B cell (primary cell): ENCODE data around the gene NPHP4. TPM values are rescaled to one million over a fixed set of nuclear protein-coding genes. Genes with fewer than 3 reads are reported as not detected.

Experiments
- ATAC-seq: fragments of 200-7000 bp; cut with Tn5 transposase; one replicate; pipeline ENCODE4 v1.10.0; 2021; ENCODE audit warnings: low read depth, mild to moderate bottlenecking, moderate number of reproducible peaks, moderate library complexity
- CTCF ChIA-PET: fragments of 350-600 bp; sonication (Branson Sonifier 250); formaldehyde crosslinking; loops from one replicate; lab custom pipeline; 2021; ENCODE audit warnings: antibody characterized with exemption, inconsistent platforms; lab: Charles Lee
- POLR2A ChIA-PET: fragments of 350-600 bp; sonication (Branson Sonifier 250); formaldehyde crosslinking; loops from one replicate; lab custom pipeline; 2021; ENCODE audit warnings: antibody characterized with exemption; lab: Charles Lee
- DNase-seq: peaks from one replicate; pipeline ENCODE4 v3.0.0; 2013
- H2AFZ ChIP-seq: 2 replicates; pipeline ENCODE4 v1.6.1; 2012; ENCODE audit warnings: mild to moderate bottlenecking, low read depth, low read length; ENCODE audit not compliant: insufficient read depth, poor library complexity, severe bottlenecking
- H3K27ac ChIP-seq, 2 donors: 1 replicate in 1 of 2; 2 replicates in 1 of 2; pipeline ENCODE4 v1.5.1; 2012 to 2013; ENCODE audit warnings: low read length in 2 of 2, mild to moderate bottlenecking in 2 of 2, moderate library complexity in 1 of 2
- H3K27me3 ChIP-seq, 4 experiments: fragments of 200-600 bp in 1 of 4; sonication (generic) in 1 of 4; replicated peaks in 1 of 4; 1 replicate in 2 of 4; 2 replicates in 2 of 4; pipeline versions ENCODE4 v1.6.1 to v1.7.0; 2013 to 2016; ENCODE audit warnings: low read length in 3 of 4, mild to moderate bottlenecking in 2 of 4, mixed read lengths in 1 of 4, moderate library complexity in 1 of 4; ENCODE audit not compliant: insufficient read depth in 4 of 4, control insufficient read depth in 3 of 4; ENCODE audit errors: control extremely low read depth in 1 of 4
- H3K36me3 ChIP-seq, 2 experiments: replicated peaks in 1 of 2; 1 replicate in 1 of 2; 2 replicates in 1 of 2; pipeline versions ENCODE4 v1.6.1 to v1.7.1; 2013; ENCODE audit warnings: low read length in 1 of 2; ENCODE audit not compliant: insufficient read depth in 2 of 2, control insufficient read depth in 1 of 2; ENCODE audit errors: control extremely low read depth in 1 of 2, extremely low read depth in 1 of 2
- H3K4me1 ChIP-seq, 2 donors: fragments of 200-600 bp in 1 of 2; sonication (generic) in 1 of 2; 1 replicate in 1 of 2; 2 replicates in 1 of 2; pipeline versions ENCODE4 v1.5.1 to v1.6.1; 2013 to 2017; ENCODE audit warnings: low read length in 2 of 2; ENCODE audit not compliant: control insufficient read depth in 2 of 2, insufficient read depth in 2 of 2
- H3K4me2 ChIP-seq: replicated peaks from 2 replicates; pipeline ENCODE3; 2012; ENCODE audit warnings: mild to moderate bottlenecking, low read depth, low read length; ENCODE audit not compliant: poor library complexity, severe bottlenecking
- H3K4me3 ChIP-seq, 5 experiments: fragments of 200-600 bp in 1 of 5; sonication (generic) in 1 of 5; 1 replicate in 3 of 5; 2 replicates in 2 of 5; pipeline versions ENCODE4 v1.5.1 to v1.7.0; 2011 to 2016; ENCODE audit warnings: low read length in 4 of 5, mild to moderate bottlenecking in 4 of 5, low read depth in 2 of 5, control low read depth in 1 of 5, moderate library complexity in 1 of 5; ENCODE audit not compliant: insufficient read depth in 1 of 5; ENCODE audit errors: control extremely low read depth in 1 of 5, extremely low read depth in 1 of 5
- H3K79me2 ChIP-seq: fragments of 200-600 bp; sonication (generic); one replicate; pipeline ENCODE4 v1.6.0; 2016; ENCODE audit warnings: low read length; ENCODE audit not compliant: control insufficient read depth, insufficient read depth
- H3K9ac ChIP-seq: fragments of 200-600 bp; sonication (generic); 2 replicates; pipeline ENCODE4 v1.6.1; 2017; ENCODE audit warnings: mild to moderate bottlenecking, low read length, moderate library complexity
- H3K9me3 ChIP-seq, 3 donors: one replicate each; pipeline versions ENCODE4 v1.6.1 to v1.7.1; 2013; ENCODE audit warnings: low read length in 2 of 3; ENCODE audit not compliant: control insufficient read depth in 2 of 3, insufficient read depth in 1 of 3; ENCODE audit errors: control extremely low read depth in 1 of 3
- H4K20me1 ChIP-seq: 2 replicates; pipeline ENCODE4 v1.6.0; 2012; ENCODE audit warnings: mild to moderate bottlenecking, low read length; ENCODE audit not compliant: insufficient read depth, control insufficient read depth, poor library complexity, severe bottlenecking
- H3K27ac Mint-ChIP-seq: one replicate; pipeline ENCODE4 v1.8.0; 2021; ENCODE audit warnings: mixed read lengths
- H3K27me3 Mint-ChIP-seq: one replicate; pipeline ENCODE4 v1.8.0; 2021; ENCODE audit warnings: mixed read lengths
- H3K4me1 Mint-ChIP-seq: one replicate; pipeline ENCODE4 v1.8.0; 2021; ENCODE audit warnings: mixed read lengths
- H3K4me3 Mint-ChIP-seq: one replicate; pipeline ENCODE4 v1.8.0; 2021; ENCODE audit warnings: mixed read lengths
- H3K9me3 Mint-ChIP-seq: one replicate; pipeline ENCODE4 v1.8.0; 2022; ENCODE audit warnings: mixed read lengths; ENCODE audit not compliant: insufficient read depth
- EZH2 ChIP-seq: IDR thresholded peaks from 2 replicates; pipeline ENCODE4 v1.6.1; 2012; ENCODE audit warnings: borderline replicate concordance, low read depth, mild to moderate bottlenecking, moderate library complexity, low read length; ENCODE audit not compliant: insufficient read depth, poor library complexity, severe bottlenecking
- WGBS: methylation state at CpG from one replicate; pipeline ENCODE4 v1.1.5; 2013; ENCODE audit warnings: missing lambda C conversion rate; ENCODE audit not compliant: insufficient coverage; 5-methylcytosine and 5-hydroxymethylcytosine counted together
- intact Hi-C: fragments of 100-400 bp; cut with micrococcal nuclease; formaldehyde crosslinking; loops from one replicate; pipeline ENCODE4 v1.10.0; 2022
- polyA plus RNA-seq: library from polyadenylated mRNA; depleted of rRNA; stranded (reverse); fragments of >200 nt; gene quantifications from 2 replicates; pipeline ENCODE4 v1.2.3, GENCODE V29; 2012
- total RNA-seq, 2 donors: library from RNA; stranded (reverse); fragments of 120-200 nt in 1 of 2; gene quantifications; 1 replicate in 1 of 2; 2 replicates in 1 of 2; pipeline versions ENCODE4 v1.2.3 to v1.2.4, GENCODE V29; 2013 to 2022
- TF ChIP-seq, protein P1 (sequence below): fragments of 200-600 bp; IDR thresholded peaks from one replicate; pipeline ENCODE4 v1.8.0; 2022; ENCODE audit warnings: antibody characterized with exemption, mild to moderate bottlenecking

Gene NPHP4
- total and polyA plus RNA-seq, 2 donors (not counting 1 experiment from before 2014, with no cell fraction given) = 6.5 to 14.8 TPM

DNA sequence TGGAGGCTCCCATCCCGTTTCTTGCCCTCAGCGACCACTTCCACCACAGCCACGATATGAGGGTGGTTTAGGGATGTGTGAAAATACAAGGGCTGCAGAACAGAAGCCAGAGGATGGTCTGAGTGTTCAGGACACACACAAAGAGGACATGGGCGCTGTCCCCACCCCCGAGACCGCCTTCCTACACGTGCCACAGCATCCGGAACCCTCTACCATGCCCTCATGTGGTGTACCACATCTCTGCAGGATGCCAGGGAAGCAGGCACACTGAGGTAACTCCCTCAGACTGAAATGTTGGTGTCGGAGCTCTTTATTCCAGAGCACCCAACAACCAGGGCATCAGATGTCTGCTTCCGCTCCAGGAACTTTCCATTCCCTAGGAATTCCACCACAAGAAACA is 23.1 kb downstream of the NPHP4 start:
- ChIA-PET CTCF (no interaction called here), POLR2A (no interaction called here)
- Histone ChIP-seq H4K20me1 (no peaks in the 10 kb centered on the region), H3K79me2 (no peaks in the 10 kb centered on the region), H3K27ac (no peak overlapping the region), H3K4me1 (no peaks in the 10 kb centered on the region), H3K9me3 (no peaks in the 10 kb centered on the region), H3K9ac (no peak overlapping the region), H2AFZ (no peak overlapping the region), H3K27me3 (no peaks in the 10 kb centered on the region), H3K4me2 (no peak overlapping the region), H3K4me3 (no peak overlapping the region), H3K36me3 (no peaks in the 10 kb centered on the region)
- Mint-ChIP-seq H3K4me1 (no peaks in the 10 kb centered on the region), H3K27ac (no peak overlapping the region), H3K4me3 (no peak overlapping the region), H3K27me3 (no peaks in the 10 kb centered on the region), H3K9me3 (no peaks in the 10 kb centered on the region)
- WGBS = 98% methylated on average over 7 of the region's 10 CpGs
- no peak for DNase-seq
- TF ChIP-seq, protein P1, sequence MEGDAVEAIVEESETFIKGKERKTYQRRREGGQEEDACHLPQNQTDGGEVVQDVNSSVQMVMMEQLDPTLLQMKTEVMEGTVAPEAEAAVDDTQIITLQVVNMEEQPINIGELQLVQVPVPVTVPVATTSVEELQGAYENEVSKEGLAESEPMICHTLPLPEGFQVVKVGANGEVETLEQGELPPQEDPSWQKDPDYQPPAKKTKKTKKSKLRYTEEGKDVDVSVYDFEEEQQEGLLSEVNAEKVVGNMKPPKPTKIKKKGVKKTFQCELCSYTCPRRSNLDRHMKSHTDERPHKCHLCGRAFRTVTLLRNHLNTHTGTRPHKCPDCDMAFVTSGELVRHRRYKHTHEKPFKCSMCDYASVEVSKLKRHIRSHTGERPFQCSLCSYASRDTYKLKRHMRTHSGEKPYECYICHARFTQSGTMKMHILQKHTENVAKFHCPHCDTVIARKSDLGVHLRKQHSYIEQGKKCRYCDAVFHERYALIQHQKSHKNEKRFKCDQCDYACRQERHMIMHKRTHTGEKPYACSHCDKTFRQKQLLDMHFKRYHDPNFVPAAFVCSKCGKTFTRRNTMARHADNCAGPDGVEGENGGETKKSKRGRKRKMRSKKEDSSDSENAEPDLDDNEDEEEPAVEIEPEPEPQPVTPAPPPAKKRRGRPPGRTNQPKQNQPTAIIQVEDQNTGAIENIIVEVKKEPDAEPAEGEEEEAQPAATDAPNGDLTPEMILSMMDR = no peak
- TF ChIP-seq EZH2 = no peak
- no peak for ATAC-seq
- intact Hi-C loops = no loop called here

- CTCF ChIA-PET = interaction anchor here (0.7 to 1.4 kb wide), 2 partner anchors 459 to 1786 kb away, joined by 3 read pairs; no protein-coding TSS in a partner anchor
- POLR2A ChIA-PET = no interaction called here
- Histone ChIP-seq H3K36me3 (no peaks in the 10 kb centered on the region), H3K9me3 (no peaks in the 10 kb centered on the region), H3K27me3 (no peaks in the 10 kb centered on the region), H4K20me1 (no peaks in the 10 kb centered on the region), H3K4me3 (no peak overlapping the region), H2AFZ (no peak overlapping the region), H3K79me2 (no peaks in the 10 kb centered on the region), H3K27ac (no peak overlapping the region), H3K9ac (no peak overlapping the region), H3K4me1 (no peaks in the 10 kb centered on the region), H3K4me2 (no peak overlapping the region)
- Mint-ChIP-seq H3K4me1 (no peaks in the 10 kb centered on the region), H3K27ac (no peak overlapping the region), H3K9me3 (no peaks in the 10 kb centered on the region), H3K4me3 (no peak overlapping the region), H3K27me3 (no peaks in the 10 kb centered on the region)
- no peak for TF ChIP-seq EZH2
- TF ChIP-seq, protein P1 = no peak
- no peak for DNase-seq
- ATAC-seq = no peak
- 94% methylated on average over 10 of the region's 11 CpGs for WGBS
- intact Hi-C loops = no loop called here
Measured at GRCh38 chr1:5968161-5968736, 24.0 kb downstream of the NPHP4 start.
